Measurements from ENCODE around the gene CYTIP. TPM values are rescaled to one million over a fixed set of nuclear protein-coding genes. Genes with fewer than 3 reads are reported as not detected.

Gene CYTIP
- total RNA-seq (2013) = 273 TPM
- polyA plus RNA-seq (100 to 1,000 TPM in 1 of 3 donors, 10 to 100 TPM in 2; 61.9 to 188 (median 83.5) TPM), polyA minus RNA-seq (130 and 135 TPM in 2 replicates), total RNA-seq (105 to 699 (median 525) reads per million in 11 experiments)

GRCh38 chr2:157443795-157444640 is at the start of gene CYTIP:
CYTIP (minus strand) TSS chr2:157444089; CDS start chr2:157444020, 69 bp downstream.
- peak within 1 kb of the TSS; percentile 93 for H3K27ac ChIP-seq (ENCODE audit: low read depth in 1 of 2, low read length in 2 of 2)
- H3K4me1 ChIP-seq (ENCODE audit: control insufficient read depth in 1 of 2, insufficient read depth in 2 of 2, low read length in 2 of 2) = peaks cover 34 to 53% of the 10 kb centered on the region in 2 donors
- H3K9me3 ChIP-seq (replicated peaks in 1 of 2; ENCODE audit: control insufficient read depth in 1 of 2, insufficient read depth in 1 of 2, low read length in 2 of 2) = no peaks in the 10 kb centered on the region
- no peaks in the 10 kb centered on the region for H3K27me3 ChIP-seq (ENCODE audit: control insufficient read depth in 2 of 2, insufficient read depth in 2 of 2, low read length in 2 of 2)
- no peak for TF ChIP-seq CTCF (IDR thresholded peaks at IDR 0.05)
- H3K4me3 ChIP-seq (replicated peaks in 1 of 3; ENCODE audit: low read depth in 2 of 3, low read length in 3 of 3) = peak within 1 kb of the TSS; percentile 96 to 100 (median 100)
- peak within 1 kb of the TSS; percentile 78 for H3K9ac ChIP-seq (ENCODE audit: insufficient read depth, low read length, poor library complexity, severe bottlenecking)
- H4K20me1 ChIP-seq (ENCODE audit: insufficient read depth, low read length) = peaks cover 45% of the 10 kb centered on the region
- peak within 1 kb of the TSS; percentile 93 for H3K4me2 ChIP-seq (replicated peaks; ENCODE audit: extremely low read depth, low read length, poor library complexity, severe bottlenecking)
- H3K27ac Mint-ChIP-seq = peak within 1 kb of the TSS; percentile 94 to 99 (median 97)
- DNase-seq = peak; percentile 86 to 90 (median 86)
- H3K36me3 ChIP-seq (replicated peaks in 1 of 2; ENCODE audit: control insufficient read depth in 1 of 2, insufficient read depth in 2 of 2, low read length in 2 of 2) = peaks cover 0 to 21% of the 10 kb centered on the region in 2 donors
- H3K4me3 Mint-ChIP-seq = peak within 1 kb of the TSS; percentile 100
- H3K79me2 ChIP-seq (ENCODE audit: insufficient read depth, low read length) = peaks cover 50% of the 10 kb centered on the region
- peaks cover 0 to 1% (median 0%) of the 10 kb centered on the region in 7 donors for H3K9me3 Mint-ChIP-seq
- 0% methylated on average over 4 of the region's 13 CpGs for WGBS (ENCODE audit: insufficient coverage)
- intact Hi-C loops (cut with micrococcal nuclease) = no loop called here
- H3K36me3 Mint-ChIP-seq = peaks cover 34 to 35% of the 10 kb centered on the region in 2 donors
- peak within 1 kb of the TSS; percentile 12 for H2AFZ ChIP-seq (ENCODE audit: insufficient read depth, low read depth, low read length, poor library complexity, severe bottlenecking)
- H3K27me3 Mint-ChIP-seq (ENCODE audit: low read depth in 3 of 3) = peaks cover 0 to 1% (median 0%) of the 10 kb centered on the region in 3 donors
- H3K4me1 Mint-ChIP-seq = peaks cover 44% of the 10 kb centered on the region

GRCh38 chr2:157492189-157492773 is 48.4 kb upstream of the CYTIP start:
- 50% methylated on average over 2 of the region's 5 CpGs for WGBS (ENCODE audit: insufficient coverage)
- Histone ChIP-seq H3K4me1 (ENCODE audit: control insufficient read depth in 1 of 2, insufficient read depth in 2 of 2, low read length in 2 of 2) (peaks cover 8 to 10% of the 10 kb centered on the region in 2 donors), H3K79me2 (ENCODE audit: insufficient read depth, low read length) (no peaks in the 10 kb centered on the region), H2AFZ (ENCODE audit: insufficient read depth, low read depth, low read length, poor library complexity, severe bottlenecking) (no peak overlapping the region), H3K27me3 (ENCODE audit: control insufficient read depth in 2 of 2, insufficient read depth in 2 of 2, low read length in 2 of 2) (no peaks in the 10 kb centered on the region), H3K9ac (ENCODE audit: insufficient read depth, low read length, poor library complexity, severe bottlenecking) (no peak overlapping the region), H4K20me1 (ENCODE audit: insufficient read depth, low read length) (no peaks in the 10 kb centered on the region), H3K27ac (ENCODE audit: low read depth in 1 of 2, low read length in 2 of 2) (no peak overlapping the region), H3K4me2 (replicated peaks; ENCODE audit: extremely low read depth, low read length, poor library complexity, severe bottlenecking) (no peak overlapping the region), H3K4me3 (replicated peaks in 1 of 3; ENCODE audit: low read depth in 2 of 3, low read length in 3 of 3) (no peak overlapping the region), H3K36me3 (replicated peaks in 1 of 2; ENCODE audit: control insufficient read depth in 1 of 2, insufficient read depth in 2 of 2, low read length in 2 of 2) (no peaks in the 10 kb centered on the region), H3K9me3 (replicated peaks in 1 of 2; ENCODE audit: control insufficient read depth in 1 of 2, insufficient read depth in 1 of 2, low read length in 2 of 2) (no peaks in the 10 kb centered on the region)
- Mint-ChIP-seq H3K4me3 (no peak overlapping the region), H3K27ac (peak overlapping the region in 1 of 7 donors; percentile 27), H3K4me1 (peaks cover 10% of the 10 kb centered on the region), H3K9me3 (peaks cover 0 to 3% (median 0%) of the 10 kb centered on the region in 7 donors), H3K36me3 (no peaks in the 10 kb centered on the region), H3K27me3 (ENCODE audit: low read depth in 3 of 3) (no peaks in the 10 kb centered on the region)
- intact Hi-C loops (cut with micrococcal nuclease) = loop anchor here (5.0 to 10.0 kb wide), 4 partner anchors 103 to 523 kb away; partner anchors contain the start of gene ERMN (in 1 of the 2)
- peak; percentile 86 for TF ChIP-seq CTCF (IDR thresholded peaks at IDR 0.05)
- DNase-seq = peak; percentile 51 to 78 (median 65)
